Loucy (cell line): ENCODE data around the gene ACACB.

ENCODE experiments used
- H2AFZ ChIP-seq: fragments of 200-600 bp; sonication (generic); 2 replicates; pipeline ENCODE4 v1.6.0; 2016; ENCODE audit warnings: antibody characterized with exemption, mild to moderate bottlenecking, low read length, moderate library complexity
- H3F3A ChIP-seq: fragments of 200-600 bp; 2 replicates; pipeline ENCODE4 v1.6.0; 2016; ENCODE audit warnings: antibody characterized with exemption, low read depth, mild to moderate bottlenecking
- H3K27me3 ChIP-seq: fragments of 200-600 bp; sonication (generic); 2 replicates; pipeline ENCODE4 v1.6.1; 2014; ENCODE audit warnings: low read length, mild to moderate bottlenecking; ENCODE audit not compliant: insufficient read depth, poor library complexity, severe bottlenecking
- H3K36me3 ChIP-seq: fragments of 200-600 bp; sonication (generic); 2 replicates; pipeline ENCODE4 v1.6.1; 2016; ENCODE audit warnings: low read length; ENCODE audit not compliant: insufficient read depth
- H3K4me1 ChIP-seq: fragments of 200-600 bp; sonication (generic); 2 replicates; pipeline ENCODE4 v1.5.1; 2014; ENCODE audit warnings: low read length, mild to moderate bottlenecking; ENCODE audit not compliant: insufficient read depth, poor library complexity, severe bottlenecking
- H3K4me2 ChIP-seq: fragments of 200-600 bp; sonication (generic); 2 replicates; pipeline ENCODE4 v1.6.0; 2014; ENCODE audit warnings: antibody characterized with exemption, low read length, low read depth, mild to moderate bottlenecking; ENCODE audit not compliant: poor library complexity, severe bottlenecking
- H3K4me3 ChIP-seq: fragments of 200-600 bp; sonication (generic); 2 replicates; pipeline ENCODE4 v1.5.1; 2014; ENCODE audit warnings: low read length, mild to moderate bottlenecking, mixed read lengths; ENCODE audit not compliant: poor library complexity, severe bottlenecking
- H3K79me2 ChIP-seq: fragments of 200-600 bp; sonication (generic); 2 replicates; pipeline ENCODE4 v1.6.1; 2014; ENCODE audit warnings: low read length; ENCODE audit not compliant: insufficient read depth
- H3K9ac ChIP-seq: fragments of 200-600 bp; sonication (generic); 2 replicates; pipeline ENCODE4 v1.6.0; 2014; ENCODE audit warnings: mild to moderate bottlenecking, low read depth, low read length, moderate library complexity; ENCODE audit not compliant: poor library complexity, severe bottlenecking
- H3K9me2 ChIP-seq: fragments of 200-600 bp; sonication (generic); replicated peaks from 2 replicates; pipeline ENCODE4 v1.6.1; 2016; ENCODE audit warnings: low read depth, low read length, mixed read lengths
- H3K9me3 ChIP-seq: fragments of 200-600 bp; sonication (generic); 2 replicates; pipeline ENCODE4 v1.6.1; 2014; ENCODE audit warnings: mild to moderate bottlenecking, antibody characterized with exemption, low read length, low read depth; ENCODE audit not compliant: insufficient read depth
- H4K20me1 ChIP-seq: fragments of 200-600 bp; sonication (generic); 2 replicates; pipeline ENCODE4 v1.6.0; 2014; ENCODE audit warnings: antibody characterized with exemption, low read length, mild to moderate bottlenecking; ENCODE audit not compliant: insufficient read depth, poor library complexity, severe bottlenecking
- CTCF ChIP-seq: fragments of 200-600 bp; sonication (generic); conservative IDR thresholded peaks from 2 replicates; pipeline ENCODE4 v1.5.1; 2014; ENCODE audit warnings: mild to moderate bottlenecking, antibody characterized with exemption, low read length
- EZH2phosphoT487 ChIP-seq: fragments of 200-600 bp; IDR thresholded peaks from 2 replicates; pipeline ENCODE4 v1.6.1; 2018; ENCODE audit warnings: antibody characterized with exemption, mild to moderate bottlenecking, moderate library complexity, borderline replicate concordance

Gene ACACB

DNA sequence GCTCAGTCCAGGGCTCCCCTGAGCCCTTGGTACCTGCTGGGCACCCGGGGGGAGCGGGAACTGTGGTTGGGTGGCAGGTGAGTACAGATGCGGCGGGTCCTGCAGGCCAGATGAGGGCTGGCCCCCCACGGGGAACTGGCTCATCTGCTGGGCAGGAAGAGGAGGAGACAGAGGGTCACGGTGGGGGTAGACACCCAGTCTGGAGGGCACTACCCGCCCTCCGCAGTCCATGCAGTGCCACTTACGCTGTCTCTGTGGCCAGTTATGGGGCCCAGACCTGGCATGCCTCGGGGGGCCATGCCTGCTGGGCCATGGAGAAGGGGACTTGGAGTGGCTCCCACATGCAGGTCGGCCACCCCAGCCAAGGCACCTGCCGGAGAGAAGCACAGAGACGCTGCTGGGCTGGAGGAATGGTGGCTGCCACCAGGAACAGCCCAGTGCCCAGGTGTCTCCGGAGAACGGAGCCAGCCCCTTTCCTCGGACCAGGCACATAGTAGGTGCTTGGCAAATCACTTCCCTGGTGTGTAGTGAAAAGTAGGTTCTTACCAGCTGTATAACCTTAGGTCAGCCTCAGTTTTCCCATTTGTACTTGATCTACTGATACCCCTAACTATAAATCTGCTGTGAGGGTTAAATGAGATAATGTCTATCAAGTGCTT lies 171.6 kb downstream of the ACACB start:
- Histone ChIP-seq H3K9me3 (no peaks in the 10 kb centered on the region), H2AFZ (0 out of 2 replicates have a peak overlapping the region, but pooled peaks have one; percentile 69), H3K79me2 (no peaks in the 10 kb centered on the region), H3K27me3 (no peaks in the 10 kb centered on the region), H3K4me2 (no peak overlapping the region), H3K4me1 (no peaks in the 10 kb centered on the region), H3K4me3 (peak overlapping the region; percentile 31), H3K9me2 (no peaks in the 10 kb centered on the region), H3K9ac (no peak overlapping the region), H3K36me3 (no peaks in the 10 kb centered on the region), H3F3A (no peaks in the 10 kb centered on the region), H4K20me1 (no peaks in the 10 kb centered on the region)
- no peak for TF ChIP-seq CTCF
- TF ChIP-seq EZH2phosphoT487 = no peak

DNA sequence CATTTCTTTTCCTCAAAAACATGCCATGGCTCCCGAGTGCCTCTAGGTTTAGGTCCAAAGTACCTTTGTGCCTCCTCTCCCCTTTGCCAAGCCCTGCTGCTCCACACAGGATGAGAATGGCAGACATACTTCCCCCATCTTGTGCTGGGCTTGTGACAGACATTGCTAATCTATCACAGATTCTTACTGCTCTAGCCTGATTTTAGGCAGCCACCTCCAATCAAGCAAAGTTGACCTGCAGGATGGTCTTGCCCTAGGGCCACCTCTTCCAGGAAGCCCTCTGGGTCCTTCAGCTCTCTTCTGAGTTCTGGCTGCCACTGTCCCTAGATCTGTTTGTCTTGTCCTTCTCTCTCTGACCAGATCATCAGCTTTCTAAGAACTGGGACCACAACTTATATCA lies 172.2 kb downstream of the ACACB start:
- peak overlapping the region; percentile 69 for H2AFZ ChIP-seq

GRCh38 chr12:109289004-109289403 lies 172.6 kb downstream of the ACACB start:
- Histone ChIP-seq H3K9ac (no peak overlapping the region), H2AFZ (no peak overlapping the region), H3K27me3 (no peaks in the 10 kb centered on the region), H3K4me1 (no peaks in the 10 kb centered on the region), H3K4me2 (no peak overlapping the region), H3F3A (no peaks in the 10 kb centered on the region), H4K20me1 (no peaks in the 10 kb centered on the region), H3K4me3 (no peak overlapping the region), H3K79me2 (no peaks in the 10 kb centered on the region), H3K9me2 (no peaks in the 10 kb centered on the region), H3K9me3 (no peaks in the 10 kb centered on the region), H3K36me3 (no peaks in the 10 kb centered on the region)
- TF ChIP-seq CTCF (no peak), EZH2phosphoT487 (no peak)

More for the DNA sequence above, 172.2 kb downstream of the ACACB start:
- Histone ChIP-seq H3K27me3 (no peaks in the 10 kb centered on the region), H3F3A (no peaks in the 10 kb centered on the region), H3K4me2 (no peak overlapping the region), H3K9me3 (no peaks in the 10 kb centered on the region), H3K4me1 (no peaks in the 10 kb centered on the region), H3K9ac (no peak overlapping the region), H3K79me2 (no peaks in the 10 kb centered on the region), H4K20me1 (no peaks in the 10 kb centered on the region), H3K4me3 (peak overlapping the region; percentile 31), H3K36me3 (no peaks in the 10 kb centered on the region), H3K9me2 (no peaks in the 10 kb centered on the region)
- TF ChIP-seq EZH2phosphoT487 (no peak), CTCF (no peak)
